HepG2 (cell line): Measurements from ENCODE around the gene SMCO4. TPM values are rescaled to one million over a fixed set of nuclear protein-coding genes. Genes with fewer than 3 reads are reported as not detected.

Source experiments
- ARNTL ChIP-seq: sonication (generic); formaldehyde crosslinking; IDR thresholded peaks from 2 replicates; pipeline ENCODE4 v1.4.0; 2020; ENCODE audit warnings: mild to moderate bottlenecking, missing genetic modification reagents
- EEA1 ChIP-seq: sonication (generic); formaldehyde crosslinking; IDR thresholded peaks from 2 replicates; pipeline ENCODE4 v1.5.1; 2020; ENCODE audit warnings: mild to moderate bottlenecking, missing genetic modification reagents, borderline replicate concordance
- EP300 ChIP-seq, 3 experiments: sonication (generic) in 1 of 3; formaldehyde crosslinking in 1 of 3; IDR thresholded peaks; 2 replicates each; pipeline versions ENCODE4 v1.5.1 to v1.6.1; 2011 to 2020; ENCODE audit warnings: low read depth in 2 of 3, low read length in 2 of 3, borderline replicate concordance in 1 of 3, improper control_type of control experiment in 1 of 3, mild to moderate bottlenecking in 1 of 3, missing genetic modification reagents in 1 of 3, moderate library complexity in 1 of 3
- FOXC1 ChIP-seq: sonication (generic); formaldehyde crosslinking; IDR thresholded peaks from 2 replicates; pipeline ENCODE4 v1.8.0; 2022; ENCODE audit warnings: mild to moderate bottlenecking, missing genetic modification reagents, borderline replicate concordance
- HNF4G ChIP-seq, 2 experiments: sonication (generic) in 1 of 2; formaldehyde crosslinking in 1 of 2; IDR thresholded peaks; 2 replicates each; pipeline versions ENCODE4 v1.4.0 to v1.6.1; 2011 to 2020; ENCODE audit warnings: borderline replicate concordance in 2 of 2, low read depth in 2 of 2, mild to moderate bottlenecking in 2 of 2, low read length in 1 of 2, missing genetic modification reagents in 1 of 2, moderate library complexity in 1 of 2
- KAT8 ChIP-seq: IDR thresholded peaks from 2 replicates; pipeline ENCODE4 v1.6.1; 2016; ENCODE audit warnings: missing genetic modification reagents, missing compliant biosample characterization
- NR2C2 ChIP-seq: sonication (generic); formaldehyde crosslinking; IDR thresholded peaks from 2 replicates; pipeline ENCODE4 v1.4.0; 2020; ENCODE audit warnings: missing genetic modification reagents, mild to moderate bottlenecking, moderate library complexity, borderline replicate concordance
- PLRG1 ChIP-seq: fragments of 450-650 bp; conservative IDR thresholded peaks from 2 replicates; pipeline ENCODE4 v1.6.1; 2016
- SIX1 ChIP-seq: sonication (generic); formaldehyde crosslinking; IDR thresholded peaks from 2 replicates; pipeline ENCODE4 v1.4.0; 2020; ENCODE audit warnings: missing genetic modification reagents, borderline replicate concordance
- TEAD2 ChIP-seq: sonication (generic); formaldehyde crosslinking; IDR thresholded peaks from 2 replicates; pipeline ENCODE4 v1.9.0; 2021; ENCODE audit warnings: missing genetic modification reagents
- ZMYM3 ChIP-seq: sonication (generic); formaldehyde crosslinking; IDR thresholded peaks from 2 replicates; pipeline ENCODE4 v1.5.1; 2020; ENCODE audit warnings: mild to moderate bottlenecking, missing genetic modification reagents
- ZNF253 ChIP-seq: sonication (generic); formaldehyde crosslinking; IDR thresholded peaks from 2 replicates; pipeline ENCODE4 v1.8.0; 2022; ENCODE audit warnings: mild to moderate bottlenecking, missing genetic modification reagents, borderline replicate concordance
- ZNF354B ChIP-seq: sonication (generic); formaldehyde crosslinking; IDR thresholded peaks from 2 replicates; pipeline ENCODE4 v1.8.0; 2022; ENCODE audit warnings: mild to moderate bottlenecking, missing genetic modification reagents
- ZNF607 ChIP-seq: sonication (generic); formaldehyde crosslinking; IDR thresholded peaks from 2 replicates; pipeline ENCODE4 v1.5.1; 2020; ENCODE audit warnings: missing genetic modification reagents, mild to moderate bottlenecking, borderline replicate concordance
- ZNF713 ChIP-seq: sonication (generic); formaldehyde crosslinking; IDR thresholded peaks from 2 replicates; pipeline ENCODE4 v1.4.0; 2020; ENCODE audit warnings: mild to moderate bottlenecking, missing genetic modification reagents
- polyA plus RNA-seq, 8 experiments: library from polyadenylated mRNA; depleted of rRNA in 3 of 8; stranded (reverse) in 7 of 8; unstranded in 1 of 8; fragments of >200 nt; fragmentation: Illumina TruSeq in 4 of 8; extraction: Trizol in 4 of 8; gene quantifications; 2 replicates each; pipeline versions ENCODE4 v1.2.1 to v1.2.3, GENCODE V29; 2011 to 2016; ENCODE audit warnings: low read depth in 4 of 8, missing spikeins in 1 of 8, mixed read lengths in 1 of 8; ENCODE audit not compliant: insufficient read depth in 1 of 8
- total RNA-seq, 5 experiments: library from RNA; depleted of rRNA; stranded (reverse); fragments of >200 nt; fragmentation: Illumina TruSeq; extraction: Trizol; gene quantifications; 2 replicates each; pipeline ENCODE4 v1.2.3, GENCODE V29; 2016; ENCODE audit warnings: low read depth in 1 of 5
- TF ChIP-seq, protein P1 (sequence below): sonication (generic); formaldehyde crosslinking; IDR thresholded peaks from 2 replicates; pipeline ENCODE4 v1.5.1; 2020; ENCODE audit warnings: mild to moderate bottlenecking, missing genetic modification reagents, borderline replicate concordance
- TF ChIP-seq, protein P2 (sequence below): sonication (generic); formaldehyde crosslinking; IDR thresholded peaks from 2 replicates; pipeline ENCODE4 v1.9.0; 2022; ENCODE audit warnings: low read depth, missing genetic modification reagents
- TF ChIP-seq, protein P3 (sequence below): sonication (generic); formaldehyde crosslinking; IDR thresholded peaks from 2 replicates; pipeline ENCODE4 v1.4.0; 2020; ENCODE audit warnings: mild to moderate bottlenecking, low read depth, missing genetic modification reagents

SMCO4 gene
- total and polyA plus RNA-seq, 2 of the 13 experiments (the other 11 are each of a cell fraction or from before 2014, with no cell fraction given): 10.6 to 28.5 TPM

DNA sequence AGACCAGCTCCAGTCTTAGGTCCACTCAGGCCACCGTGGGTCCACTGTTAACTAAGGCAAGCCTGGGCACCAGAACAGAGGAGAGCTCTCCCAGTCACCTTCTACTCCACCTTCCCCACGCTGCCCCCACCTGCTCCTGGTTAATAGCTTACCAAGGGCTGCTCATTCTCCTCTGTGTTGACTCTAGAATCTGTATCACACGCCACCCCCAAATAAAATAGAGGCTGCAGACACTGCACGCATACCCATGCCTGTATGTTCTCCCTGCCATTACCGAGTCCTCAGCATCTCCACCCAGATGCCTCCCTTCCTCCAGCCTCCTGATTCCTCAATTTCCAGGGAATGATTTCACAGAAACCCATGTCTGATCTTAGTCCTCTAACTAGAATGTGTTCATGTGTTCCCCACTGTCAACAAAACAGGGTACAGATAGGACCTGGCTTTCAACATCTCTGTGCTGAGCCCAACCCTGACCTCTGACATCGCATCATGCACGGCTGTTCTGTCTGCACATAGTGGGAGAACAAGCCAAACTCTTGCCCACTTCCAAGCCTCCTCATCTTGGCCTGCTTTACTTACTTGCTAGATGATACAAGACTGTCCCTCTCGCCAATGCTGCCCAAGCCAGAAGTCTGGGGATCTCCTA, 49.8 kb downstream of the SMCO4 start (continued):
- no peak for TF ChIP-seq ZNF354B (CRISPR knock-in tag)
- TF ChIP-seq HNF4G (IDR thresholded peaks at IDR 0.05; ENCODE audit: borderline replicate concordance, low read depth, low read length): 0 out of 2 replicates have a peak, but pooled peaks have one; percentile 26
- TF ChIP-seq HNF4G (CRISPR knock-in tag; IDR thresholded peaks at IDR 0.05; ENCODE audit: borderline replicate concordance, low read depth): no peak; the same call in 1 of the 2 replicates
- TF ChIP-seq, protein P1, sequence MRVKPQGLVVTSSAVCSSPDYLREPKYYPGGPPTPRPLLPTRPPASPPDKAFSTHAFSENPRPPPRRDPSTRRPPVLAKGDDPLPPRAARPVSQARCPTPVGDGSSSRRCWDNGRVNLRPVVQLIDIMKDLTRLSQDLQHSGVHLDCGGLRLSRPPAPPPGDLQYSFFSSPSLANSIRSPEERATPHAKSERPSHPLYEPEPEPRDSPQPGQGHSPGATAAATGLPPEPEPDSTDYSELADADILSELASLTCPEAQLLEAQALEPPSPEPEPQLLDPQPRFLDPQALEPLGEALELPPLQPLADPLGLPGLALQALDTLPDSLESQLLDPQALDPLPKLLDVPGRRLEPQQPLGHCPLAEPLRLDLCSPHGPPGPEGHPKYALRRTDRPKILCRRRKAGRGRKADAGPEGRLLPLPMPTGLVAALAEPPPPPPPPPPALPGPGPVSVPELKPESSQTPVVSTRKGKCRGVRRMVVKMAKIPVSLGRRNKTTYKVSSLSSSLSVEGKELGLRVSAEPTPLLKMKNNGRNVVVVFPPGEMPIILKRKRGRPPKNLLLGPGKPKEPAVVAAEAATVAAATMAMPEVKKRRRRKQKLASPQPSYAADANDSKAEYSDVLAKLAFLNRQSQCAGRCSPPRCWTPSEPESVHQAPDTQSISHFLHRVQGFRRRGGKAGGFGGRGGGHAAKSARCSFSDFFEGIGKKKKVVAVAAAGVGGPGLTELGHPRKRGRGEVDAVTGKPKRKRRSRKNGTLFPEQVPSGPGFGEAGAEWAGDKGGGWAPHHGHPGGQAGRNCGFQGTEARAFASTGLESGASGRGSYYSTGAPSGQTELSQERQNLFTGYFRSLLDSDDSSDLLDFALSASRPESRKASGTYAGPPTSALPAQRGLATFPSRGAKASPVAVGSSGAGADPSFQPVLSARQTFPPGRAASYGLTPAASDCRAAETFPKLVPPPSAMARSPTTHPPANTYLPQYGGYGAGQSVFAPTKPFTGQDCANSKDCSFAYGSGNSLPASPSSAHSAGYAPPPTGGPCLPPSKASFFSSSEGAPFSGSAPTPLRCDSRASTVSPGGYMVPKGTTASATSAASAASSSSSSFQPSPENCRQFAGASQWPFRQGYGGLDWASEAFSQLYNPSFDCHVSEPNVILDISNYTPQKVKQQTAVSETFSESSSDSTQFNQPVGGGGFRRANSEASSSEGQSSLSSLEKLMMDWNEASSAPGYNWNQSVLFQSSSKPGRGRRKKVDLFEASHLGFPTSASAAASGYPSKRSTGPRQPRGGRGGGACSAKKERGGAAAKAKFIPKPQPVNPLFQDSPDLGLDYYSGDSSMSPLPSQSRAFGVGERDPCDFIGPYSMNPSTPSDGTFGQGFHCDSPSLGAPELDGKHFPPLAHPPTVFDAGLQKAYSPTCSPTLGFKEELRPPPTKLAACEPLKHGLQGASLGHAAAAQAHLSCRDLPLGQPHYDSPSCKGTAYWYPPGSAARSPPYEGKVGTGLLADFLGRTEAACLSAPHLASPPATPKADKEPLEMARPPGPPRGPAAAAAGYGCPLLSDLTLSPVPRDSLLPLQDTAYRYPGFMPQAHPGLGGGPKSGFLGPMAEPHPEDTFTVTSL (CRISPR knock-in tag): peak; percentile 74
- TF ChIP-seq ZNF607 (CRISPR knock-in tag): no peak
- TF ChIP-seq EEA1 (CRISPR knock-in tag): no peak
- TF ChIP-seq SIX1 (CRISPR knock-in tag): no peak
- peak; percentile 10; the same call in 1 of the 2 replicates for TF ChIP-seq ZMYM3 (CRISPR knock-in tag)
- TF ChIP-seq, protein P2, sequence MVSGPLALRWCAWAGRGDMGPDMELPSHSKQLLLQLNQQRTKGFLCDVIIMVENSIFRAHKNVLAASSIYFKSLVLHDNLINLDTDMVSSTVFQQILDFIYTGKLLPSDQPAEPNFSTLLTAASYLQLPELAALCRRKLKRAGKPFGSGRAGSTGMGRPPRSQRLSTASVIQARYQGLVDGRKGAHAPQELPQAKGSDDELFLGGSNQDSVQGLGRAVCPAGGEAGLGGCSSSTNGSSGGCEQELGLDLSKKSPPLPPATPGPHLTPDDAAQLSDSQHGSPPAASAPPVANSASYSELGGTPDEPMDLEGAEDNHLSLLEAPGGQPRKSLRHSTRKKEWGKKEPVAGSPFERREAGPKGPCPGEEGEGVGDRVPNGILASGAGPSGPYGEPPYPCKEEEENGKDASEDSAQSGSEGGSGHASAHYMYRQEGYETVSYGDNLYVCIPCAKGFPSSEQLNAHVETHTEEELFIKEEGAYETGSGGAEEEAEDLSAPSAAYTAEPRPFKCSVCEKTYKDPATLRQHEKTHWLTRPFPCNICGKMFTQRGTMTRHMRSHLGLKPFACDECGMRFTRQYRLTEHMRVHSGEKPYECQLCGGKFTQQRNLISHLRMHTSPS: peak; percentile 40; the same call in 1 of the 2 replicates
- peak in 1 of 2 experiments; percentile 51; a peak in 1 of 4 replicates for TF ChIP-seq EP300 (IDR thresholded peaks at IDR 0.05; ENCODE audit: low read depth in 2 of 2, low read length in 2 of 2)
- no peak; the same call in 1 of the 2 replicates for TF ChIP-seq EP300 (CRISPR knock-in tag; IDR thresholded peaks at IDR 0.05; ENCODE audit: borderline replicate concordance)
- no peak for TF ChIP-seq PLRG1
- peak; percentile 52; the same call in 1 of the 2 replicates for TF ChIP-seq NR2C2 (CRISPR knock-in tag)
- TF ChIP-seq, protein P3, sequence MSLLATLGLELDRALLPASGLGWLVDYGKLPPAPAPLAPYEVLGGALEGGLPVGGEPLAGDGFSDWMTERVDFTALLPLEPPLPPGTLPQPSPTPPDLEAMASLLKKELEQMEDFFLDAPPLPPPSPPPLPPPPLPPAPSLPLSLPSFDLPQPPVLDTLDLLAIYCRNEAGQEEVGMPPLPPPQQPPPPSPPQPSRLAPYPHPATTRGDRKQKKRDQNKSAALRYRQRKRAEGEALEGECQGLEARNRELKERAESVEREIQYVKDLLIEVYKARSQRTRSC (CRISPR knock-in tag): no peak
- TF ChIP-seq KAT8 (CRISPR knock-in tag): no peak
- TF ChIP-seq ARNTL (CRISPR knock-in tag): no peak
- no peak for TF ChIP-seq ZNF713 (CRISPR knock-in tag)
- no peak for TF ChIP-seq FOXC1
- no peak for TF ChIP-seq TEAD2 (CRISPR knock-in tag)
- no peak for TF ChIP-seq ZNF253 (CRISPR knock-in tag)
